ENCODE measurements around the gene ZBTB24.

- TF ChIP-seq CTCF (IDR thresholded peaks at IDR 0.05) (no peak), POLR2AphosphoS5 (IDR thresholded peaks at IDR 0.05; ENCODE audit: low read depth, low read length) (no peak), SIN3A (IDR thresholded peaks at IDR 0.05; ENCODE audit: borderline replicate concordance, insufficient read depth, low read depth, low read length) (no peak), REST (IDR thresholded peaks at IDR 0.05; ENCODE audit: insufficient read depth in 1 of 2, low read depth in 2 of 2, low read length in 1 of 2) (no peak), TCF7L2 (IDR thresholded peaks at IDR 0.05; ENCODE audit: low read depth, low read length) (no peak)
Measured at GRCh38 chr6:109451376-109451775, 31.6 kb downstream of the ZBTB24 start.

All from Panc1 (cell line).